Gastroesophageal sphincter (tissue), 3 donors: ENCODE measurements around the gene SLC13A1.

Source experiments
- EP300 ChIP-seq: sonication (generic); formaldehyde crosslinking; IDR thresholded peaks from one replicate; pipeline ENCODE4 v1.6.1; 2017; ENCODE audit warnings: antibody characterized with exemption, mild to moderate bottlenecking
- POLR2A ChIP-seq, 2 donors: fragments of 450-650 bp; IDR thresholded peaks; one replicate each; pipeline ENCODE4 v1.6.1; 2017; ENCODE audit warnings: antibody characterized with exemption in 2 of 2, mild to moderate bottlenecking in 2 of 2, moderate library complexity in 1 of 2
- POLR2AphosphoS5 ChIP-seq: sonication (generic); formaldehyde crosslinking; IDR thresholded peaks from one replicate; pipeline ENCODE4 v1.6.1; 2017; ENCODE audit warnings: antibody characterized with exemption
- TF ChIP-seq, protein P1 (sequence below), 4 experiments: fragments of 200-600 bp in 2 of 4; fragments of 450-650 bp in 2 of 4; sonication (generic) in 1 of 4; IDR thresholded peaks; one replicate each; pipeline ENCODE4 v1.5.1; 2017 to 2019; ENCODE audit warnings: antibody characterized with exemption in 4 of 4, mild to moderate bottlenecking in 2 of 4, moderate library complexity in 2 of 4

DNA sequence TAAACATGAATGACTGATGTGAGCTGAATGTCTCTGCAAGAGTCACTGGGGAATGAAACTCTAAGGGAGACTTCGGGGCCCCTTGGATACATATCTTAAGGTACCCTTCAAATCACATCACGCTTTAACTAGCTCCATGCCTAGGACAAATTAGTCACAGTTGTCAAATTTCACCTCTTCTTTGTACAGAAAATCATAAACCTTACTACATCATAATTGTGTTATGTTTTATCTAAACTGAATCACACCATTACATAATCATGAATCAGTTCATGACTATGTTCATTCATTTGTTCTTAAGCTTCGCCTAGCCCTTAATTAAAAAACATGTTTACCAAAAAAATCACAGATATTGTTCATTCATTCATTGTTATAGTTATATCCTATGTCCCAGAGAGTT is 2.1 kb upstream of the SLC13A1 start:
- TF ChIP-seq, protein P1, sequence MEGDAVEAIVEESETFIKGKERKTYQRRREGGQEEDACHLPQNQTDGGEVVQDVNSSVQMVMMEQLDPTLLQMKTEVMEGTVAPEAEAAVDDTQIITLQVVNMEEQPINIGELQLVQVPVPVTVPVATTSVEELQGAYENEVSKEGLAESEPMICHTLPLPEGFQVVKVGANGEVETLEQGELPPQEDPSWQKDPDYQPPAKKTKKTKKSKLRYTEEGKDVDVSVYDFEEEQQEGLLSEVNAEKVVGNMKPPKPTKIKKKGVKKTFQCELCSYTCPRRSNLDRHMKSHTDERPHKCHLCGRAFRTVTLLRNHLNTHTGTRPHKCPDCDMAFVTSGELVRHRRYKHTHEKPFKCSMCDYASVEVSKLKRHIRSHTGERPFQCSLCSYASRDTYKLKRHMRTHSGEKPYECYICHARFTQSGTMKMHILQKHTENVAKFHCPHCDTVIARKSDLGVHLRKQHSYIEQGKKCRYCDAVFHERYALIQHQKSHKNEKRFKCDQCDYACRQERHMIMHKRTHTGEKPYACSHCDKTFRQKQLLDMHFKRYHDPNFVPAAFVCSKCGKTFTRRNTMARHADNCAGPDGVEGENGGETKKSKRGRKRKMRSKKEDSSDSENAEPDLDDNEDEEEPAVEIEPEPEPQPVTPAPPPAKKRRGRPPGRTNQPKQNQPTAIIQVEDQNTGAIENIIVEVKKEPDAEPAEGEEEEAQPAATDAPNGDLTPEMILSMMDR (IDR thresholded peaks at IDR 0.05): no peak
- TF ChIP-seq POLR2A (IDR thresholded peaks at IDR 0.05) (no peak), POLR2AphosphoS5 (no peak), EP300 (no peak)
